Measurements from ENCODE around the gene MRPL43. TPM values are rescaled to one million over a fixed set of nuclear protein-coding genes. Genes with fewer than 3 reads are reported as not detected.

The MRPL43 gene
- total and polyA plus RNA-seq, 4 donors, result 43.6 to 105 (median 84.5) TPM

GRCh38 chr10:100960251-100960650 lies 27.0 kb downstream of the MRPL43 start:
- Histone ChIP-seq H3K4me1 (ENCODE audit: control insufficient read depth in 5 of 5, insufficient read depth in 5 of 5, low read length in 5 of 5) (peaks cover 0 to 5% (median 0%) of the 10 kb centered on the region in 5 donors), H3K36me3 (ENCODE audit: control insufficient read depth in 4 of 4, insufficient read depth in 4 of 4, low read length in 4 of 4) (peaks cover 9 to 66% (median 37%) of the 10 kb centered on the region in 4 donors), H3K9me3 (ENCODE audit: control insufficient read depth in 4 of 4, insufficient read depth in 3 of 4, low read length in 3 of 4) (no peaks in the 10 kb centered on the region), H3K4me3 (no peak overlapping the region), H3K27me3 (ENCODE audit: control insufficient read depth in 3 of 3, insufficient read depth in 3 of 3, low read length in 2 of 3) (no peaks in the 10 kb centered on the region), H3K9ac (ENCODE audit: insufficient read depth in 1 of 2, low read length in 2 of 2) (no peak overlapping the region), H3K27ac (ENCODE audit: low read depth in 1 of 2, low read length in 1 of 2) (no peak overlapping the region)
- DNase-seq (no peak), ATAC-seq (ENCODE audit: insufficient read depth, low FRiP score) (no peak)
- TF ChIP-seq, protein P1, sequence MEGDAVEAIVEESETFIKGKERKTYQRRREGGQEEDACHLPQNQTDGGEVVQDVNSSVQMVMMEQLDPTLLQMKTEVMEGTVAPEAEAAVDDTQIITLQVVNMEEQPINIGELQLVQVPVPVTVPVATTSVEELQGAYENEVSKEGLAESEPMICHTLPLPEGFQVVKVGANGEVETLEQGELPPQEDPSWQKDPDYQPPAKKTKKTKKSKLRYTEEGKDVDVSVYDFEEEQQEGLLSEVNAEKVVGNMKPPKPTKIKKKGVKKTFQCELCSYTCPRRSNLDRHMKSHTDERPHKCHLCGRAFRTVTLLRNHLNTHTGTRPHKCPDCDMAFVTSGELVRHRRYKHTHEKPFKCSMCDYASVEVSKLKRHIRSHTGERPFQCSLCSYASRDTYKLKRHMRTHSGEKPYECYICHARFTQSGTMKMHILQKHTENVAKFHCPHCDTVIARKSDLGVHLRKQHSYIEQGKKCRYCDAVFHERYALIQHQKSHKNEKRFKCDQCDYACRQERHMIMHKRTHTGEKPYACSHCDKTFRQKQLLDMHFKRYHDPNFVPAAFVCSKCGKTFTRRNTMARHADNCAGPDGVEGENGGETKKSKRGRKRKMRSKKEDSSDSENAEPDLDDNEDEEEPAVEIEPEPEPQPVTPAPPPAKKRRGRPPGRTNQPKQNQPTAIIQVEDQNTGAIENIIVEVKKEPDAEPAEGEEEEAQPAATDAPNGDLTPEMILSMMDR (IDR thresholded peaks at IDR 0.05; ENCODE audit: control extremely low read depth, extremely low read depth), result no peak

GRCh38 chr10:100948916-100949315 lies 38.4 kb downstream of the MRPL43 start:
- TF ChIP-seq, protein P1 (IDR thresholded peaks at IDR 0.05; ENCODE audit: control extremely low read depth, extremely low read depth), result no peak
- H3K27me3 ChIP-seq (ENCODE audit: control insufficient read depth in 3 of 3, insufficient read depth in 3 of 3, low read length in 2 of 3), result no peaks in the 10 kb centered on the region
- peaks cover 18 to 50% (median 30%) of the 10 kb centered on the region in 4 donors for H3K36me3 ChIP-seq (ENCODE audit: control insufficient read depth in 4 of 4, insufficient read depth in 4 of 4, low read length in 4 of 4)
- no peak overlapping the region for H3K27ac ChIP-seq (ENCODE audit: low read depth in 1 of 2, low read length in 1 of 2)
- H3K9me3 ChIP-seq (ENCODE audit: control insufficient read depth in 4 of 4, insufficient read depth in 3 of 4, low read length in 3 of 4), result no peaks in the 10 kb centered on the region
- DNase-seq (no peak), ATAC-seq (ENCODE audit: insufficient read depth, low FRiP score) (no peak)
- H3K4me1 ChIP-seq (ENCODE audit: control insufficient read depth in 5 of 5, insufficient read depth in 5 of 5, low read length in 5 of 5), result no peaks in the 10 kb centered on the region
- H3K9ac ChIP-seq (ENCODE audit: insufficient read depth in 1 of 2, low read length in 2 of 2), result no peak overlapping the region
- no peak overlapping the region for H3K4me3 ChIP-seq
- WGBS, 2 donors, result 95 to 96% methylated on average over 3 of the region's 3 CpGs

- no peak for ATAC-seq (ENCODE audit: insufficient read depth, low FRiP score)
- peaks cover 18 to 61% (median 33%) of the 10 kb centered on the region in 4 donors for H3K36me3 ChIP-seq (ENCODE audit: control insufficient read depth in 4 of 4, insufficient read depth in 4 of 4, low read length in 4 of 4)
- H3K9me3 ChIP-seq (ENCODE audit: control insufficient read depth in 4 of 4, insufficient read depth in 3 of 4, low read length in 3 of 4), result no peaks in the 10 kb centered on the region
- H3K27ac ChIP-seq (ENCODE audit: low read depth in 1 of 2, low read length in 1 of 2), result no peak overlapping the region
- DNase-seq, result no peak
- no peaks in the 10 kb centered on the region for H3K27me3 ChIP-seq (ENCODE audit: control insufficient read depth in 3 of 3, insufficient read depth in 3 of 3, low read length in 2 of 3)
- no peak overlapping the region for H3K4me3 ChIP-seq
- no peaks in the 10 kb centered on the region for H3K4me1 ChIP-seq (ENCODE audit: control insufficient read depth in 5 of 5, insufficient read depth in 5 of 5, low read length in 5 of 5)
- TF ChIP-seq, protein P1 (IDR thresholded peaks at IDR 0.05; ENCODE audit: control extremely low read depth, extremely low read depth), result no peak
- H3K9ac ChIP-seq (ENCODE audit: insufficient read depth in 1 of 2, low read length in 2 of 2), result no peak overlapping the region
These were observed 41.5 kb downstream of the MRPL43 start for GRCh38 chr10:100945754-100946153.

DNA sequence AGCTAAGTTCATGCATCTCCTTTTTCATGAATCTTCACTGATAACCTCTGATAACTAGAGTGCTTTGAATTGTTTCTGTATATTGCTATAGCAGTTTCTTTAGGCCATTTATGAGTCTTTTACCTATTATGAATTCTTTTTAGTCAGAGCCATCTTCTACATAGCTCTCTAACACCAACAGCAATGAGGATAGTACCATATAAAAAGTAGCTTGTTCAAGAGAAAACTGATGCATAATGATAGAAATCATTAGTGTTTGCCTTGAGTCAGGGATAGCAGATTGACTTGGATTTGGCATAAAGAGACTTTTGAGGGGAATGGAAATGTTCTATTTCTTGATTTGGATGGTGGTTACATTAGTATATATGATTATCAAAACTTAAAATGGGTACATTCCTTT lies 43.8 kb downstream of the MRPL43 start:
- ATAC-seq (ENCODE audit: insufficient read depth, low FRiP score) (no peak), DNase-seq (no peak)
- H3K36me3 ChIP-seq (ENCODE audit: control insufficient read depth in 4 of 4, insufficient read depth in 4 of 4, low read length in 4 of 4), result peaks cover 19 to 66% (median 34%) of the 10 kb centered on the region in 4 donors
- H3K9ac ChIP-seq (ENCODE audit: insufficient read depth in 1 of 2, low read length in 2 of 2), result no peak overlapping the region
- no peaks in the 10 kb centered on the region for H3K27me3 ChIP-seq (ENCODE audit: control insufficient read depth in 3 of 3, insufficient read depth in 3 of 3, low read length in 2 of 3)
- no peak overlapping the region for H3K27ac ChIP-seq (ENCODE audit: low read depth in 1 of 2, low read length in 1 of 2)
- H3K4me1 ChIP-seq (ENCODE audit: control insufficient read depth in 5 of 5, insufficient read depth in 5 of 5, low read length in 5 of 5), result no peaks in the 10 kb centered on the region
- H3K4me3 ChIP-seq, result no peak overlapping the region
- TF ChIP-seq, protein P1 (IDR thresholded peaks at IDR 0.05; ENCODE audit: control extremely low read depth, extremely low read depth), result no peak
- no peaks in the 10 kb centered on the region for H3K9me3 ChIP-seq (ENCODE audit: control insufficient read depth in 4 of 4, insufficient read depth in 3 of 4, low read length in 3 of 4)
